Pancreas (tissue), 10 donors: ENCODE results near the gene RGP1. TPM values are rescaled to one million over a fixed set of nuclear protein-coding genes. Genes with fewer than 3 reads are reported as not detected.
A peak's percentile ranks its signal among the peaks of the same experiment; 100 is the strongest.

Experiments used
- ATAC-seq, 4 donors: fragments of 200-7000 bp; cut with Tn5 transposase; one replicate each; pipeline versions ENCODE4 v1.8.0 to v1.9.1; 2020; ENCODE audit warnings: mild to moderate bottlenecking in 4 of 4, moderate library complexity in 4 of 4
- DNase-seq, 6 donors: peaks; one replicate each; pipeline ENCODE4 v3.0.0-alpha.2; 2020
- FAIRE-seq: peaks from 2 replicates; lab custom pipeline; 2012; peaks lifted over from hg19 to GRCh38; lab: Jason Lieb, UNC
- H3K27ac ChIP-seq, 4 donors: fragments of 200-600 bp; sonication (generic); 1 replicate in 3 of 4; 2 replicates in 1 of 4; pipeline versions ENCODE4 v1.5.0 to v1.8.0; 2020
- H3K27me3 ChIP-seq, 4 donors: fragments of 200-600 bp; one replicate each; pipeline ENCODE4 v1.8.0; 2021
- H3K36me3 ChIP-seq, 3 donors: fragments of 200-600 bp; sonication (generic) in 1 of 3; one replicate each; pipeline versions ENCODE4 v1.5.0 to v1.8.0; 2020 to 2021
- H3K4me1 ChIP-seq, 3 donors: fragments of 200-600 bp; one replicate each; pipeline ENCODE4 v1.8.0; 2021
- H3K4me3 ChIP-seq, 4 donors: fragments of 200-600 bp; sonication (generic) in 2 of 4; one replicate each; pipeline versions ENCODE4 v1.5.0 to v1.8.0; 2020 to 2021
- H3K9me3 ChIP-seq, 4 donors: fragments of 200-600 bp; one replicate each; pipeline ENCODE4 v1.8.0; 2021
- WGBS, 2 donors: extraction: QIAGEN DNeasy Blood & Tissue Kit; methylation state at CpG; one replicate each; pipeline ENCODE4 v1.1.7; 2013; 5-methylcytosine and 5-hydroxymethylcytosine counted together
- intact Hi-C, 3 donors: fragments of 100-400 bp; cut with DNase I; formaldehyde crosslinking; loops; one replicate each; pipeline versions ENCODE4 v1.11.1 to v1.14.2; 2022
- polyA plus RNA-seq, 2 donors: library from polyadenylated mRNA; stranded (reverse); fragments of 200-250 nt; gene quantifications; one replicate each; pipeline ENCODE4 v1.2.3, GENCODE V29; 2013
- total RNA-seq, 6 donors: library from RNA; stranded (reverse); fragmentation: NEBNext Ultra II Directional in 4 of 6; extraction: Animal tissue kit (Norgen Biotek cat#: 25700) in 4 of 6; gene quantifications; one replicate each; pipeline versions ENCODE4 v1.2.1 to v1.2.4, GENCODE V29; 2021 to 2023
- TF ChIP-seq, protein P1 (sequence below), 4 donors: fragments of 200-600 bp; sonication (generic) in 3 of 4; IDR thresholded peaks; one replicate each; pipeline versions ENCODE4 v1.5.0 to v1.8.0; 2021; ENCODE audit warnings: antibody characterized with exemption in 4 of 4
- donor health status: healthy with polysubstance abuse.
- donor health status: DM: no; HTN: no; CAD: no; lungs with moderate emphysema.
- donor health status: DM: no; HTN: no; CAD: no.
- donor health status: control.
- donor health status: control.
- donor health status: Bipolar disorder and iron deficiency.
- donor health status: DM: yes; HTN: yes; CAD: no.
- donor health status: DM: no; HTN: no; CAD: no.
- donor health status: DM: no; HTN: no; CAD: no.
- donor health status: DM: yes; HTN: yes; CAD: no.

Gene RGP1
- total and polyA plus RNA-seq, 8 donors = 6.8 to 18.3 (median 13.8) TPM

DNA sequence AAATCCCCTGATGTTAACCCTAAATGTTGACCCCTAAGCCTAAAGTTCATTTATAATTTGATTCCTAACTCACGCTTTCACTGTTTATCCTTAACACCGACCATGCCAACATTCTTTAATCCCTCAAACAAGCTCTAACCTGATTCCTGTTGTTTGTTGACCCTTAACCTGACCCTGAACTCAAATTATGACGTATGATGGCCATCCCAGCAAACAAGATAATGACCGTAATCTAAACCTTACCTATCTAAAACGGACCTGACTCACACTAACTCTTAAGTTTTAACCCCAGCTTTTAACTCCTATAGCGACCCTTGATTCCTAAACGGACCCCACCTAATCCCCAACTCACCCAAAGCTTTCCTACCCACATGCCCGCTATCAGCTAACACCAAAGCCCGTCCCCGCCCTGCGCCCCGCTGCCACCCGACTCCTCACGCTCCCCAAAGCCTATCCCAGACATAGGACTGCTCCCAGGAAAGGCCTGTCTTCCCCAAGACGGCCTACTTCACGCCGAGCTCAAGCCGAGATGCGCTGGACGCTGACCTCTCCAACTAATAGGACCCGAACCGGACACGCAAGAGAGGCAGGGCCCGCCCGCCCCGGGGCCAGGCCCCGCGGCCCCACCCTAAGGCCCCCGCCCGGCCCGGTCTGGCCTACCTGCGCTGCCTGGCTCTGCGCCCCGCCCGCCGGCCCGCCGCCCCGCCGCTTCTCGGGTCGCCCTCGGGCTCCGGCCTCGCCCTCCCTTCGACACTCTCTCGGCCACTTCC lies 17.5 kb upstream of the RGP1 start:
- ATAC-seq = no peak
- Histone ChIP-seq H3K27ac (peak overlapping the region; percentile 81 to 92 (median 91)), H3K27me3 (no peaks in the 10 kb centered on the region), H3K4me3 (peak overlapping the region; percentile 72 to 87 (median 83)), H3K4me1 (peaks cover 25 to 42% (median 26%) of the 10 kb centered on the region in 3 donors), H3K36me3 (peaks cover 3 to 18% (median 6%) of the 10 kb centered on the region in 3 donors), H3K9me3 (no peaks in the 10 kb centered on the region)
- no peak for FAIRE-seq
- WGBS, 2 donors = 1% methylated on average over 30 to 47 of the region's 47 CpGs
- intact Hi-C loops = no loop called here
- DNase-seq = no peak
- TF ChIP-seq, protein P1, sequence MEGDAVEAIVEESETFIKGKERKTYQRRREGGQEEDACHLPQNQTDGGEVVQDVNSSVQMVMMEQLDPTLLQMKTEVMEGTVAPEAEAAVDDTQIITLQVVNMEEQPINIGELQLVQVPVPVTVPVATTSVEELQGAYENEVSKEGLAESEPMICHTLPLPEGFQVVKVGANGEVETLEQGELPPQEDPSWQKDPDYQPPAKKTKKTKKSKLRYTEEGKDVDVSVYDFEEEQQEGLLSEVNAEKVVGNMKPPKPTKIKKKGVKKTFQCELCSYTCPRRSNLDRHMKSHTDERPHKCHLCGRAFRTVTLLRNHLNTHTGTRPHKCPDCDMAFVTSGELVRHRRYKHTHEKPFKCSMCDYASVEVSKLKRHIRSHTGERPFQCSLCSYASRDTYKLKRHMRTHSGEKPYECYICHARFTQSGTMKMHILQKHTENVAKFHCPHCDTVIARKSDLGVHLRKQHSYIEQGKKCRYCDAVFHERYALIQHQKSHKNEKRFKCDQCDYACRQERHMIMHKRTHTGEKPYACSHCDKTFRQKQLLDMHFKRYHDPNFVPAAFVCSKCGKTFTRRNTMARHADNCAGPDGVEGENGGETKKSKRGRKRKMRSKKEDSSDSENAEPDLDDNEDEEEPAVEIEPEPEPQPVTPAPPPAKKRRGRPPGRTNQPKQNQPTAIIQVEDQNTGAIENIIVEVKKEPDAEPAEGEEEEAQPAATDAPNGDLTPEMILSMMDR (IDR thresholded peaks at IDR 0.05) = no peak

DNA sequence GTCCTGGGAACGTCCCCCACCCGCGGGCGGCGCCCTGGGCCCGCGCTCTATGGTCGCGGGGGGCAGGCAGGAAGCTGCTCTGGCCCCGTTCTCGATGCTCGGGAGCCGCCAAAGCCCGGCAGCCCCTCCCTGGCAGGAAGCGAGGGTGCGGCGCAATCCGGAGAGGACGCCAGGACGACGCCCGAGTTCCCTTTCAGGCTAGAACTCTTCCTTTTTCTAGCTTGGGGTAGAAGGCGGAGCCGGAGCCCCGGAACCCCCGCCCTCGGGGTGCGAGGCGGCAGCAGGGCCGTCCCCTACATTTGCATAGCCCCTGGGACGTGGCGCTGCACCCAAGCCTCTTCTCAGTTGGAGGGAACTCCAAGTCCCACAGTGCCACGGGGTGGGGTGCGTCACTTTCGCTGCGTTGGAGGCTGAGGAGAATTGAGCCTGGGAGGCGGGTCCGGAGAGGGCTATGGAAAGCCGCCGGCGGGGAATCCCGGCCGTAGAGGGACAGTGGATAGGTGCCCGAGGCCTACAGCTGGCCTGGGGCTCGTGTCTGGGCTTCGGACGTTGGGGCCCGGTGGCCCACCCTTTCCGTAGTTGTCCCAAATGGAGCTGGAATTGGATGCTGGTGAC lies 16.8 kb upstream of the RGP1 start, which contains the start of the genes CREB3 and TLN1:
Gene CREB3 (plus strand): TSS at position 482 of the 615 bp plus-strand sequence. CDS start 107 bp downstream, at position 589.
Gene TLN1 (minus strand): TSS at position 11 of the 615 bp plus-strand sequence. CDS start 6,501 bp downstream, outside the sequence.
- DNase-seq (peak; percentile 94 to 98 (median 98)), ATAC-seq (peak; percentile 88 to 93 (median 88)), FAIRE-seq (peak; percentile 82)
- Histone ChIP-seq H3K4me1 (peaks cover 25 to 42% (median 26%) of the 10 kb centered on the region in 3 donors), H3K27me3 (no peaks in the 10 kb centered on the region), H3K36me3 (peaks cover 3 to 25% (median 13%) of the 10 kb centered on the region in 3 donors), H3K27ac (peak within 1 kb of the TSS; percentile 81 to 92 (median 91)), H3K4me3 (peak within 1 kb of the TSS; percentile 72 to 87 (median 83)), H3K9me3 (no peaks in the 10 kb centered on the region)
- TF ChIP-seq, protein P1 (IDR thresholded peaks at IDR 0.05) = no peak
- 0% methylated on average over 47 to 49 of the region's 49 CpGs for WGBS, 2 donors
- intact Hi-C loops = no loop called here

DNA sequence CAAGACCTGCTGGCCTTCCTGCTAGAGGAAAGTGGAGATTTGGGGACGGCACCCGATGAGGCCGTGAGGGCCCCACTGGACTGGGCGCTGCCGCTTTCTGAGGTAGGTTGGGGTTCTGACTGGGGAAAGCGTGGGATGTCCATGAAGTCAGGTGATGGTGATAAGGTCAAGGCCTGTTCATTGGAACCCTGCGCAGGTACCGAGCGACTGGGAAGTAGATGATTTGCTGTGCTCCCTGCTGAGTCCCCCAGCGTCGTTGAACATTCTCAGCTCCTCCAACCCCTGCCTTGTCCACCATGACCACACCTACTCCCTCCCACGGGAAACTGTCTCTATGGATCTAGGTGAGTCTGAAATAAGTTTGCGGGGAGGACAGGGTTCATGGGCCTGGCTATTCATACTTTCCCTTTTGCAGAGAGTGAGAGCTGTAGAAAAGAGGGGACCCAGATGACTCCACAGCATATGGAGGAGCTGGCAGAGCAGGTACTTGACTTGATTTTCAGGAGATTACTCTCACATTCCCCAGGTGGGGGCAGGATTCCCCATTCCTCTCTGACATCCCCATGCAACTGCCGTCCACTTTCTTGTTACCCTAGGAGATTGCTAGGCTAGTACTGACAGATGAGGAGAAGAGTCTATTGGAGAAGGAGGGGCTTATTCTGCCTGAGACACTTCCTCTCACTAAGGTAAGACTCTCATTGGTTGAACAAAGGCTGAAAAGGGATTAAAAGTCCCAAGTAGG lies 16.1 kb upstream of the RGP1 start:
- Histone ChIP-seq H3K27ac (peak overlapping the region; percentile 81 to 92 (median 91)), H3K36me3 (peaks cover 3 to 32% (median 16%) of the 10 kb centered on the region in 3 donors), H3K27me3 (no peaks in the 10 kb centered on the region), H3K9me3 (no peaks in the 10 kb centered on the region), H3K4me1 (peaks cover 25 to 42% (median 26%) of the 10 kb centered on the region in 3 donors), H3K4me3 (peak overlapping the region; percentile 72 to 87 (median 83))
- FAIRE-seq (no peak), DNase-seq (peak in 1 of 6 donors; percentile 42), ATAC-seq (peak; percentile 2 to 4 (median 2))
- WGBS, 2 donors = 1 to 2% methylated on average over 14 of the region's 14 CpGs
- TF ChIP-seq, protein P1 (IDR thresholded peaks at IDR 0.05) = no peak
- intact Hi-C loops = no loop called here

DNA sequence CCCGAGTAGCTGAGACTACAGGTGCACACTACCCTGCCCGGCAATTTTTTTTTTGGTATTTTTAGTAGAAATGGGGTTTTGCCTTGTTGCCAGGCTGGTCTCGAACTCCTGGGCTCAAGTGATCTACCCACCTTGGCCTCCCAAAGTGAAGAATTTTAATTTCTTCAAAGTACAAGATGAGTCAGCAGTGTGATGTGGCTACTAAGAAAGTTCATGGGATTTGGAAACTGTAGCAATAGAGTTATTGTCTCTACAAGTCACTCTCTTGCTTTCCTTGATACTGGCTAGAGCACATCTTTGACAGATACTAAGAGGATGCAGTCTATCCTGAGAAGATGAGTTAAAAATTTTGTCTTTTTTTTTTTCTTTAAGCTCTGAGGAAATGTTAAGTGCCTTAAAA lies 15.0 kb upstream of the RGP1 start:
- DNase-seq (no peak), ATAC-seq (no peak), FAIRE-seq (no peak)
- H3K4me3 ChIP-seq = no peak overlapping the region
- WGBS, 2 donors = 77 to 85% methylated on average over 3 of the region's 3 CpGs
- TF ChIP-seq, protein P1 (IDR thresholded peaks at IDR 0.05) = no peak
- H3K27me3 ChIP-seq = no peaks in the 10 kb centered on the region
- H3K4me1 ChIP-seq = peaks cover 19 to 32% (median 24%) of the 10 kb centered on the region in 3 donors
- intact Hi-C loops = no loop called here
- H3K9me3 ChIP-seq = no peaks in the 10 kb centered on the region
- H3K27ac ChIP-seq = peak overlapping the region in 1 of 4 donors; percentile 37
- peaks cover 3 to 43% (median 28%) of the 10 kb centered on the region in 3 donors for H3K36me3 ChIP-seq
